ENCODE measurements around the gene HSPB7. TPM values are rescaled to one million over a fixed set of nuclear protein-coding genes. Genes with fewer than 3 reads are reported as not detected.

The HSPB7 gene
- total and polyA plus RNA-seq, 10 donors = 0.60 to 8.1 (median 2.4) TPM

DNA sequence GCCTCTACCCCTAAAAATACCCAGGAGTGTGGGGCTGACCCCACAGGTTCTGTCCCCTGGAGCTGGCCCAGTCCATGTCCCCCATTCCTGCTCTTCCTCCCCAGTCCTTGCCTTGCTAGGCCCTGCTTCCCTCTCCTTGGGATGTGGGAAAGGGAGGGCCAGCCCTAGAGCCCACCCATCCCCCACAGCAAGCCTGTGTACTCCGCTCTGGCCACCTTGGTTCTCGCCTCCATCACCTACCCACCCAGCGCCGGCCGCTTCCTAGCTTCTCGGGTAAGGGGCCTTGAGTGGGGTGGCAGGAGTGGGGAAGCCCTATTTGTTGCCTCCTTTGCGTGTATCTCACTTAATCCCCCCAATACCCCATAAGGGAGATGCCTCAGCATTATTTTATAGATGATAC is 32.5 kb upstream of the HSPB7 start:
- peaks cover 0 to 36% (median 9%) of the 10 kb centered on the region in 7 donors for H3K27me3 ChIP-seq (replicated peaks in 1 of 7)
- no peak for DNase-seq
- TF ChIP-seq POLR2AphosphoS5 (IDR thresholded peaks at IDR 0.05) = no peak
- TF ChIP-seq CTCF (IDR thresholded peaks at IDR 0.05 in 8 of 11, conservative IDR thresholded peaks at IDR 0.05 in 3 of 11) = no peak
- no peak for TF ChIP-seq POLR2A (IDR thresholded peaks at IDR 0.05)
- WGBS, 5 donors = 79 to 91% (median 85%) methylated on average over 7 of the region's 7 CpGs
- H3K9me3 ChIP-seq = no peaks in the 10 kb centered on the region
- peaks cover 0 to 10% (median 8%) of the 10 kb centered on the region in 6 donors for H3K4me1 ChIP-seq
- H3K4me3 ChIP-seq = no peak overlapping the region
- intact Hi-C loops (cut with DNase I; ENCODE audit: low total_unique reads) = loop anchor here (10.0 kb wide), 2 partner anchors 46 to 256 kb away; partner anchors contain the start of gene SRARP
- no peaks in the 10 kb centered on the region for H3K36me3 ChIP-seq
- no peak overlapping the region for H3K27ac ChIP-seq

GRCh38 chr1:16048573-16049189 is 30.8 kb upstream of the HSPB7 start:
- DNase-seq = no peak
- Histone ChIP-seq H3K27me3 (replicated peaks in 1 of 7) (peaks cover 0 to 36% (median 9%) of the 10 kb centered on the region in 7 donors), H3K9me3 (no peaks in the 10 kb centered on the region), H3K4me1 (peaks cover 0 to 11% (median 8%) of the 10 kb centered on the region in 6 donors), H3K36me3 (no peaks in the 10 kb centered on the region), H3K27ac (no peak overlapping the region), H3K4me3 (peak overlapping the region in 6 of 8 donors; percentile 17 to 64 (median 30))
- WGBS, 5 donors = 1 to 7% (median 4%) methylated on average over 5 to 25 of the region's 25 CpGs
- intact Hi-C loops (cut with DNase I; ENCODE audit: low total_unique reads) = no loop called here
- TF ChIP-seq POLR2A (IDR thresholded peaks at IDR 0.05) (no peak), POLR2AphosphoS5 (IDR thresholded peaks at IDR 0.05) (no peak), CTCF (IDR thresholded peaks at IDR 0.05 in 8 of 11, conservative IDR thresholded peaks at IDR 0.05 in 3 of 11) (no peak)

GRCh38 chr1:16047791-16048475 is 30.1 kb upstream of the HSPB7 start:
- H3K9me3 ChIP-seq = no peaks in the 10 kb centered on the region
- H3K4me3 ChIP-seq = peak overlapping the region in 3 of 8 donors; percentile 30 to 64 (median 36)
- H3K27ac ChIP-seq = no peak overlapping the region
- H3K27me3 ChIP-seq (replicated peaks in 1 of 7) = peaks cover 0 to 36% (median 9%) of the 10 kb centered on the region in 7 donors
- DNase-seq = no peak
- no peaks in the 10 kb centered on the region for H3K36me3 ChIP-seq
- intact Hi-C loops (cut with DNase I; ENCODE audit: low total_unique reads) = no loop called here
- no peak for TF ChIP-seq POLR2AphosphoS5 (IDR thresholded peaks at IDR 0.05)
- TF ChIP-seq CTCF (IDR thresholded peaks at IDR 0.05 in 8 of 11, conservative IDR thresholded peaks at IDR 0.05 in 3 of 11) = no peak
- TF ChIP-seq POLR2A (IDR thresholded peaks at IDR 0.05) = no peak
- peaks cover 0 to 11% (median 8%) of the 10 kb centered on the region in 6 donors for H3K4me1 ChIP-seq
- WGBS, 5 donors = 67 to 78% (median 74%) methylated on average over 17 to 19 of the region's 19 CpGs

DNA sequence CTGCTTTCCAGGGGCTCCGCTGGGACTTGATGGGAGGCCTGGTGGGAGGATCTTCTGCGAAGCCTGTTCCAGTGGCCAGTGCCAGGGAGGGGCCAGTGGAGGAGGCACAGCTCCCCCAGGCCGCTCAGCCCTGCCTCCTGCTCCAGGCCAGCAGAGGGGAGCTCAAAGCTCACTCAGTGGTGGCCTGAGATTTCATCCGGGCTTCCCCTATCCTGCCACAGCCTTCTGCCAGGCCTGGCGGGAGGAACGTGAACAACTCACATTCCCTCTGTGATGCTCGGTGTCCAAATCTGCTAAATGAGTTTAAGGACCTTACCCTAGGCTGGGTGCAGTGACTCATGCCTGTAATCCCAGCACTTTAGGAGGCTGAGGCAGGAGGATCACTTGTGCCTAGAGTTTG is 29.0 kb upstream of the HSPB7 start:
- no peaks in the 10 kb centered on the region for H3K9me3 ChIP-seq
- no peak for DNase-seq
- WGBS, 5 donors = 60 to 80% (median 74%) methylated on average over 6 to 7 of the region's 7 CpGs
- H3K4me3 ChIP-seq = no peak overlapping the region
- intact Hi-C loops (cut with DNase I; ENCODE audit: low total_unique reads) = no loop called here
- no peak for TF ChIP-seq POLR2AphosphoS5 (IDR thresholded peaks at IDR 0.05)
- no peak for TF ChIP-seq POLR2A (IDR thresholded peaks at IDR 0.05)
- no peak for TF ChIP-seq CTCF (IDR thresholded peaks at IDR 0.05 in 8 of 11, conservative IDR thresholded peaks at IDR 0.05 in 3 of 11)
- no peaks in the 10 kb centered on the region for H3K36me3 ChIP-seq
- H3K27ac ChIP-seq = no peak overlapping the region
- peaks cover 0 to 11% (median 8%) of the 10 kb centered on the region in 6 donors for H3K4me1 ChIP-seq
- H3K27me3 ChIP-seq (replicated peaks in 1 of 7) = peaks cover 0 to 36% (median 9%) of the 10 kb centered on the region in 7 donors

Measured in spleen (tissue), 11 donors.